Fibroblast of the aortic adventitia (primary cell): ENCODE data around the gene SLC12A6. TPM values are rescaled to one million over a fixed set of nuclear protein-coding genes. Genes with fewer than 3 reads are reported as not detected.

Experiments
- DNase-seq: peaks from one replicate; pipeline ENCODE4 v3.0.0-alpha.2; 2010; ENCODE audit warnings: low read depth
- H3K4me3 ChIP-seq: 2 replicates; pipeline ENCODE4 v1.5.1; 2011; ENCODE audit warnings: low read depth, mild to moderate bottlenecking, control low read depth, low read length, moderate library complexity
- total RNA-seq: library from RNA; depleted of rRNA; stranded (reverse); fragments of >200 nt; gene quantifications from 2 replicates; pipeline ENCODE4 v1.2.3, GENCODE V29; 2012; ENCODE audit warnings: low replicate concordance
- TF ChIP-seq, protein P1 (sequence below): IDR thresholded peaks from 2 replicates; pipeline ENCODE4 v1.5.1; 2011; ENCODE audit warnings: mild to moderate bottlenecking, low read length, control low read depth, inconsistent platforms; ENCODE audit not compliant: insufficient read depth

SLC12A6 gene
- total RNA-seq, 1 donor = 47.3 TPM

DNA sequence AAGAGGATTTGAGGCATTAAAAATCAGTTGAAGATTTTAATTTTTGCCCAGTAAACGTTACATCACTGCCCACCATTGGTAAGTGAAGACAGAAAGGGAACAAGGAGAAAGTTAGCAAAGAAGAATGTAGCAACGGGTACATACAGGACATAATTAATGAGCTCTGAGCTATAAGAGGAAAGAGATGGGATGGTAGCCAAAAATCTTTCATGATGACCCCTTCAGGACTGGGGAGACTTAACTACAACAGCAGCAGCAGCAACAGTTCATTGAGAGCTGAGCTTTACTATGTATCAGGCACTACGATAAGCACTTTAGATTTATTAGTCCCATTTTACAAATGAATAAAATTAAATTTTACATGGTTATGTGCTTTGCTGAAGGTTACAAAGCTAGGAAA lies 94.4 kb downstream of the SLC12A6 start:
- no peak for DNase-seq
- no peak overlapping the region for H3K4me3 ChIP-seq
- TF ChIP-seq, protein P1, sequence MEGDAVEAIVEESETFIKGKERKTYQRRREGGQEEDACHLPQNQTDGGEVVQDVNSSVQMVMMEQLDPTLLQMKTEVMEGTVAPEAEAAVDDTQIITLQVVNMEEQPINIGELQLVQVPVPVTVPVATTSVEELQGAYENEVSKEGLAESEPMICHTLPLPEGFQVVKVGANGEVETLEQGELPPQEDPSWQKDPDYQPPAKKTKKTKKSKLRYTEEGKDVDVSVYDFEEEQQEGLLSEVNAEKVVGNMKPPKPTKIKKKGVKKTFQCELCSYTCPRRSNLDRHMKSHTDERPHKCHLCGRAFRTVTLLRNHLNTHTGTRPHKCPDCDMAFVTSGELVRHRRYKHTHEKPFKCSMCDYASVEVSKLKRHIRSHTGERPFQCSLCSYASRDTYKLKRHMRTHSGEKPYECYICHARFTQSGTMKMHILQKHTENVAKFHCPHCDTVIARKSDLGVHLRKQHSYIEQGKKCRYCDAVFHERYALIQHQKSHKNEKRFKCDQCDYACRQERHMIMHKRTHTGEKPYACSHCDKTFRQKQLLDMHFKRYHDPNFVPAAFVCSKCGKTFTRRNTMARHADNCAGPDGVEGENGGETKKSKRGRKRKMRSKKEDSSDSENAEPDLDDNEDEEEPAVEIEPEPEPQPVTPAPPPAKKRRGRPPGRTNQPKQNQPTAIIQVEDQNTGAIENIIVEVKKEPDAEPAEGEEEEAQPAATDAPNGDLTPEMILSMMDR = no peak

DNA sequence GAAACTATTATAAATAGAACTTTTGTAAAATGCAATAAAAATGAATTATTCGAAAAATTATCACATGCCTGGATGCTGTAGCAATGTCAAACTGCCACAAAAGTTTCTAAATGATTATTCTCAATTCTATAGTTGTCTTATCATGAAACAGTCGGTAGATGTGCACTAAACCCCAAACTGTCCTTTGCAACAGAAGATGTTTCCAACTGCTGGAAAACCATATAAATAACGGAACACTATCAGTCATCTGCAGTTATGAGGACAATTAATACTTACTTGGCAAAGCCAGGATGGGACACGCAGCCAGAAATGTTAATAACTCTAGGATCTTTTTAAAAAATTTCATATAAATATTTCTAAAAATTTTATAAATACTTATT lies 95.3 kb downstream of the SLC12A6 start:
- H3K4me3 ChIP-seq = no peak overlapping the region
- no peak for DNase-seq
- TF ChIP-seq, protein P1 = no peak

DNA sequence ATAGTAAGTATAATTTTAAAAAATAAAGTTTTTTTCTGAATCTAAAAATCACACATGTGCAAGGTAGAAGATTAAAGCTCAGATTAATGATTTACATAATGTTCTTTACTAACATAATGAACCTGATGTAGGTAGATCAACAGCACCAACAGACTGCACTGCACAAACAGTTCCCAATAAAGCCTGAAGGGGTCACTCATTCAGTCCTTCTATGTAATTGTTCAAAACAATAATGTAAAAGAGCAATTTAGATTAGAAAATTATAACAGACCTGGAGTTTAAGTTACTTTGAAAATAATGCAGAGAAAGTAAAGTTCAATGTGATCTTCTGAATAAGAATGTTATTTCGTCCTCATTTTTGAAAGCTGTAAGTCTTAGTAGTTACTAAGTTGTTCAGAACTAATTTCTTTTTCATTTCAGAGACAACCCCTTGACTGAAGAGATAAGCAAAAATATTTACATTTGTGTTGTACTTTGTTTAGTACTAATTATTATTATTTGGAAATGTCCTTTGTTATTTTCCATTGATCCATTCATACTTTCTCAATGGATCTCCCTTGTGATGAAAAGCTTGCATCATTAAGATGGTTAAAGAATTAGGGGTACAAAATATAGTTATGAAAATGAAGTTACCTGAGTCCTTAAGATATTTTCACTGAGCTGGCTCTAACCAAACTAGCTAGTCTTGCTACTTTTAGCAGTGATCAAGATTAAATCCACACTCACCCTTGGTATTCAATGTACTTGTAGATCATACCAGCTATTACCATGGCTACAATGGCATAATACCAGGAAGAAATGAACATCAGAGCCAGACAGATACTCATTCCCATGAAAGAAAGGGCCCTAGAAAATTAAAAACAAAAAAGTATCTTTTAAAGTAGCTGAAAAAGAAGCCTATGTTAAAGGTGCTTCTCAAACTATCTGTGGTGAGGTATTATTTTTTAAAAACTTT lies 95.9 kb downstream of the SLC12A6 start:
- peak; percentile 65 for DNase-seq
- TF ChIP-seq, protein P1 = peak; percentile 86
- no peak overlapping the region for H3K4me3 ChIP-seq

DNA sequence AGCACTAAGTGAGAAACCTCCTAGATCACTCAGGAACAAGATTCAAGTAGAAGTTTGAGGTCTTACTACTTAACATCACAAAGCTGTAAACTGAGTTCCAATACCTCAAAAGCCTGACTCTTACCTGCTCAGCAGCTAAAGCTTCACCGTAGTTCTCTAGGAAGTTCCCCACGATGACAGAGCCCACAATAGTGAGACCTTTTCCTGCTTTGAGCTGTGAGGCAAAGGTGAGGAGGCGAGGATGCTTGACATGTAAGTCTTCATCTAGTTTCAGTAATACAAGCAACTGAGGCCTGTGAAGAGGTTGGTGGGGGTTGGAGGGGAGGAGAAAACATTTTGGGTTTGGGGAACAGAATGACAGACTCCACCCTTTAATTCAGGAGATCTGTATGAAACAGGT lies 97.0 kb downstream of the SLC12A6 start:
- DNase-seq = no peak
- TF ChIP-seq, protein P1 = no peak

DNA sequence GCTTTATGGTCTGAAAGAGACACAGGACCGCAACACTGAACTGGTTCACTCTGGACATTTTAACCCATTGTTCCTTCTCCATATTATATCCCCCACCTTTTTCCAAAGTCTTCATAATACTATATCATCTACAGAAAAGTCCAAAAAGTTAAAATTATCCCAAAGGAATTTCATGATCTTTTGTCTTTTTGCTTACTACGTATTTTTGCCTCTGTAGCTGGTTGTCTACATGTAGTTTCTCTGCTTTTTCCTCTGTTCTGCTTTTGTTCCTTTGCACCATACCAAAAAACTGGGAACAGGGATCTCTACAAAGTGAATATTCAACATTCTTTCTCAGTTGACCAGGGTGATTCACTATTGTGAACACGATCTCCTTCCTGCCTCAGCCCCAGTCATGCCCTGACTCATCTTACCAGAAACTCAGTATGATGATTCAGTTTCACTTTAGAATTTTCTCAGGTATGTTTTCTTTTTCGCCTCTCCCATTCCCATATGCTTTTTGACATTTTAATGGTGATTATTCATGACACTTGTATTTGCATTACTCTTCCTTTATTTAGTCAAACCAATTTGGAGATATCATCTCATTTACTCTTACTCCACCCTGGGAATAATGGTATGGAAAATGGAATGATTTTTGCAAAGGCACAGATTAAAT lies 98.3 kb downstream of the SLC12A6 start:
- DNase-seq = peak; percentile 82
- TF ChIP-seq, protein P1 = no peak
- H3K4me3 ChIP-seq = peak overlapping the region; percentile 27

More for the DNA sequence above, 97.0 kb downstream of the SLC12A6 start:
- H3K4me3 ChIP-seq = no peak overlapping the region

DNA sequence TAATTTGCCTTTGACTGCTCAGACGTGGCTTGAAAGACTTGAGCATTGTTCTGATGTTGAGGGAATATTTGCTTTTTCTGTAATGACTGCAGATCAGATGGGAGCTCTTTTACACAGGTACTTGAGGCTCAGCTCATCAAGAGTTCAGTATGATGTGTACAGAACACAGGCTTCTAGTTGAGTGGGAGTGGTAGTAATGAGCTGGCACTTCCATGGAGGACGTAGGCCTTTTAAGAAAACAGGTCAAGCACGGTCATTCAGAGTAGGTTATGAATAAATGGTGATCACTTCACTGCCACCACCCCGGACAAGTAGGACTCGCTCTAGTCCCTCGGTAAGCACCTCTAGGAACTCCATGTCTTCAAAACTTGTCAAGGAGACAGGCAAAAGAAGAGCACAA lies 104.0 kb downstream of the SLC12A6 start:
- H3K4me3 ChIP-seq = no peak overlapping the region

More for the DNA sequence above, 104.0 kb downstream of the SLC12A6 start:
- TF ChIP-seq, protein P1 = no peak
- DNase-seq = no peak
